Left ventricle myocardium inferior (tissue), 1 donor: ENCODE results near the gene PPP1R14C. TPM values are rescaled to one million over a fixed set of nuclear protein-coding genes. Genes with fewer than 3 reads are reported as not detected.

Experiments
- DNase-seq: peaks from one replicate; pipeline ENCODE4 v3.0.0-alpha.2; 2020
- H3K27ac ChIP-seq: fragments of 200-600 bp; replicated peaks from 2 replicates; pipeline ENCODE4 v1.8.0; 2021
- H3K27me3 ChIP-seq: fragments of 200-600 bp; 2 replicates; pipeline ENCODE4 v1.8.0; 2021; ENCODE audit warnings: low read depth
- H3K36me3 ChIP-seq: fragments of 200-600 bp; 2 replicates; pipeline ENCODE4 v1.8.0; 2021
- H3K4me1 ChIP-seq: fragments of 200-600 bp; 2 replicates; pipeline ENCODE4 v1.8.0; 2021
- H3K4me3 ChIP-seq: fragments of 200-600 bp; 2 replicates; pipeline ENCODE4 v1.8.0; 2021; ENCODE audit warnings: mild to moderate bottlenecking, moderate library complexity
- H3K9me3 ChIP-seq: fragments of 200-600 bp; replicated peaks from 2 replicates; pipeline ENCODE4 v1.8.0; 2021
- intact Hi-C: fragments of 100-400 bp; cut with micrococcal nuclease; formaldehyde crosslinking; loops from one replicate; pipeline ENCODE4 v1.11.0; 2022
- long read RNA-seq: library from polyadenylated mRNA; unstranded; transcript quantifications from one replicate; pipeline ENCODE4 v2.0.0, GENCODE V29; 2021
- total RNA-seq: library from RNA; stranded (reverse); fragmentation: NEBNext Ultra II Directional; extraction: Animal tissue kit (Norgen Biotek cat#: 25700); gene quantifications from one replicate; pipeline ENCODE4 v1.2.1, GENCODE V29; 2021
- TF ChIP-seq, protein P1 (sequence below): fragments of 200-600 bp; IDR thresholded peaks from 2 replicates; pipeline ENCODE4 v1.8.0; 2021; ENCODE audit warnings: antibody characterized with exemption, mild to moderate bottlenecking, borderline replicate concordance
- donor health status: DM: no; HTN: yes; CAD: no; lungs with severe emphysema.

The PPP1R14C gene, protein sequence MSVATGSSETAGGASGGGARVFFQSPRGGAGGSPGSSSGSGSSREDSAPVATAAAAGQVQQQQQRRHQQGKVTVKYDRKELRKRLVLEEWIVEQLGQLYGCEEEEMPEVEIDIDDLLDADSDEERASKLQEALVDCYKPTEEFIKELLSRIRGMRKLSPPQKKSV
- total RNA-seq, result 116 TPM
- long read RNA-seq, transcript PPP1R14C-201 (4 exons, 2,152 nt), result major isoform, 266 of 280 reads
- long read RNA-seq, partial matches to known transcripts, result 0 of 280 reads
- long read RNA-seq, other reads (novel, unspliced or antisense), result 14 of 280 reads

DNA sequence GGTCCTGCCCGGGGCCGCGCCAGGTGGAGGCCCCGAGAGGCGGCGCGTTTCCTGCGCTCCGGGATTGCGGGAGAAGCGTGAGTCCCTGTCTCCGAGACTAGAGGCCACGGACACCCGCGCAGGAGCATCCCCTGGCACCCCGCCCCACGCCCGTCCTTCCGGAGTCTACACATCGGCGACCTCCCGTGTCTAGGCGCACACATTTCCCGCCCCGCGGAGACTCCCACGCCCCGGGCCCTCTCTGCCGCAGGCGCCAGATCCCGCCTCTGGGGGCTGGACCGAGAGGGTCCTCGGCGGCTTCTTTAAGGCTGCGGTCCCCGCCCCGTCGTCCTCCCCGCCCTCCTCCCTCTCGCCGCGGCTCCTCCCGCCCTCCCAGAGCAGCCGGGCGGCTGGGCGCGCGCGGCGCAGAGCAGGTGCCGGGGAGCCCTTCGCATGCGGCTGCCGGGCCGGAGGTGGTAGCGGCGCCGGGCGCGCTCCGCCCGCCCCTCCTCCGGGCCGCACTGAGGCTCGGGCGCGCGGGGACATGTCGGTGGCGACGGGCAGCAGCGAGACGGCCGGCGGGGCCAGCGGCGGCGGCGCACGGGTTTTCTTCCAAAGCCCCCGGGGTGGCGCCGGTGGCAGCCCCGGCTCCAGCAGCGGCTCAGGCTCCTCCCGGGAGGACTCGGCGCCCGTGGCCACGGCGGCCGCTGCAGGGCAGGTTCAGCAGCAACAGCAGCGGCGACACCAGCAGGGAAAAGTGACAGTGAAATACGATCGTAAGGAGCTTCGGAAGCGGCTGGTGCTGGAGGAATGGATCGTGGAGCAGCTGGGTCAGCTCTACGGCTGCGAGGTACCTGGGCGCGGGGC is at the start of gene PPP1R14C:
PPP1R14C (plus strand) TSS at position 375 of the 846 bp plus-strand sequence; CDS start at position 524, 149 bp downstream.
- intact Hi-C loops, result no loop called here
- no peaks in the 10 kb centered on the region for H3K9me3 ChIP-seq
- H3K27ac ChIP-seq, result peak within 1 kb of the TSS; percentile 80
- H3K4me3 ChIP-seq, result peak within 1 kb of the TSS; percentile 73
- TF ChIP-seq, protein P1, sequence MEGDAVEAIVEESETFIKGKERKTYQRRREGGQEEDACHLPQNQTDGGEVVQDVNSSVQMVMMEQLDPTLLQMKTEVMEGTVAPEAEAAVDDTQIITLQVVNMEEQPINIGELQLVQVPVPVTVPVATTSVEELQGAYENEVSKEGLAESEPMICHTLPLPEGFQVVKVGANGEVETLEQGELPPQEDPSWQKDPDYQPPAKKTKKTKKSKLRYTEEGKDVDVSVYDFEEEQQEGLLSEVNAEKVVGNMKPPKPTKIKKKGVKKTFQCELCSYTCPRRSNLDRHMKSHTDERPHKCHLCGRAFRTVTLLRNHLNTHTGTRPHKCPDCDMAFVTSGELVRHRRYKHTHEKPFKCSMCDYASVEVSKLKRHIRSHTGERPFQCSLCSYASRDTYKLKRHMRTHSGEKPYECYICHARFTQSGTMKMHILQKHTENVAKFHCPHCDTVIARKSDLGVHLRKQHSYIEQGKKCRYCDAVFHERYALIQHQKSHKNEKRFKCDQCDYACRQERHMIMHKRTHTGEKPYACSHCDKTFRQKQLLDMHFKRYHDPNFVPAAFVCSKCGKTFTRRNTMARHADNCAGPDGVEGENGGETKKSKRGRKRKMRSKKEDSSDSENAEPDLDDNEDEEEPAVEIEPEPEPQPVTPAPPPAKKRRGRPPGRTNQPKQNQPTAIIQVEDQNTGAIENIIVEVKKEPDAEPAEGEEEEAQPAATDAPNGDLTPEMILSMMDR, result no peak
- H3K36me3 ChIP-seq, result no peaks in the 10 kb centered on the region
- DNase-seq, result peak; percentile 40
- H3K27me3 ChIP-seq, result peaks cover 81% of the 10 kb centered on the region
- H3K4me1 ChIP-seq, result peaks cover 42% of the 10 kb centered on the region

DNA sequence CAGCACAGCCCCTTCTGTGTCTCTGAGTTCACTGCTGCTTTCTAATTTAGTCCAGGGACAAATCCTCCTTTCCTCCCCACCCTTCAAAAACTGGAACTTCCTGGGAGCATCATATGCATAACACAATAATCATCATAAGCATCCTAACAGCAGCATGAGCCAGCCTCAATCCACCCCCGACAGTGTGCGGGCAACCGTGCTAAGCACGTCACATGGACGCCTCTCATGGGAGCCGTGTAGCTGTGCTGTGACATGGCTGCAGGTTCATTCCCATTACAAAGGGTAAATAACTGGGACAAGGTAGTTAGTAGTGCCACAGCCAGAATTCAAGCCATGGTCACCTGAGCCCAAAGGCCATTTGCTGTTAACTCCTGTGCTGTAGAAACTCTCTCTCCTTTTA is 49.4 kb upstream of the PPP1R14C start:
- no peak overlapping the region for H3K27ac ChIP-seq

DNA sequence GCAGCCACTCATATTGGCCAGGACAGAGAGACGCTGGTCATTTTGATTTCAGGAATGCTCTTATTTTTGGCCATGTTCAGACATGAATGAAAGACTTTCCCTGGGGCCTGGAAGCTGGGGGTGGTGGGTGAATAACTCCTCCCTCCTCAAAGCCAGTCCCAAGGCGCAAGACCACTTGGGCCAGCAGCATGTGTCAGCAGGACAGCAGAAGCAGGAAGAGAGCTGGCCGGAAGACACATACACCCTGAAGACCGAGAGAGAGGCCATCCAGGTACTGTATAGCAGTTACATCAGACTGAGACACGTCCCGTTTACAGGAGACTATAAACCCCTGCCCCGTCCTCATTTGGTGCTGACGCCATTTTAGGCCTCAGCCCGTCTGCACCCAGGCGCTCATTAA is 44.7 kb upstream of the PPP1R14C start:
- intact Hi-C loops, result no loop called here
- Histone ChIP-seq H3K4me3 (no peak overlapping the region), H3K27me3 (peaks cover 38% of the 10 kb centered on the region), H3K36me3 (no peaks in the 10 kb centered on the region), H3K4me1 (no peaks in the 10 kb centered on the region), H3K27ac (no peak overlapping the region), H3K9me3 (no peaks in the 10 kb centered on the region)
- TF ChIP-seq, protein P1, result no peak
- no peak for DNase-seq

More for the DNA sequence above, 49.4 kb upstream of the PPP1R14C start:
- DNase-seq, result no peak
- no peaks in the 10 kb centered on the region for H3K9me3 ChIP-seq
- H3K4me3 ChIP-seq, result no peak overlapping the region
- TF ChIP-seq, protein P1, result no peak
- intact Hi-C loops, result no loop called here
- no peaks in the 10 kb centered on the region for H3K4me1 ChIP-seq
- H3K36me3 ChIP-seq, result no peaks in the 10 kb centered on the region
- peaks cover 47% of the 10 kb centered on the region for H3K27me3 ChIP-seq

DNA sequence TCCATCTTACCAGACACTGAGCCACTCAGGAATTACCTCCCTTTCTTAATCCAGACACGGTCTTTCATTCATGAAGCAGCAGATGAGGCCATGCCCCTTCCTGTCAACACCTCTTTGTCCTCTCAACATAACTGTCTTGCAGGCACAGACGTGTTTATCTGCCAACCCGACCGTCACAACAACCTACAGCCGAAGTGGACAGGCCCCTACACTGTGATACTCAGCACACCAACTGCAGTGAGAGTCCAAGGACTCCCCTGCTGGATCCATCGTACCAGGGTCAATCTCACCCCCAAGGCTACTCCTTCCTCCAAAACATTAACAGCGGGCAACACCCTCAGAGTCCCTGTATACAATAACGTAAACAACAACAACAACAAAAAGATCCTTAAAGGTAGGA is 43.3 kb upstream of the PPP1R14C start:
- Histone ChIP-seq H3K36me3 (no peaks in the 10 kb centered on the region), H3K4me3 (no peak overlapping the region), H3K9me3 (no peaks in the 10 kb centered on the region), H3K27me3 (peaks cover 38% of the 10 kb centered on the region), H3K27ac (no peak overlapping the region), H3K4me1 (no peaks in the 10 kb centered on the region)
- intact Hi-C loops, result no loop called here
- TF ChIP-seq, protein P1, result no peak
- DNase-seq, result no peak

DNA sequence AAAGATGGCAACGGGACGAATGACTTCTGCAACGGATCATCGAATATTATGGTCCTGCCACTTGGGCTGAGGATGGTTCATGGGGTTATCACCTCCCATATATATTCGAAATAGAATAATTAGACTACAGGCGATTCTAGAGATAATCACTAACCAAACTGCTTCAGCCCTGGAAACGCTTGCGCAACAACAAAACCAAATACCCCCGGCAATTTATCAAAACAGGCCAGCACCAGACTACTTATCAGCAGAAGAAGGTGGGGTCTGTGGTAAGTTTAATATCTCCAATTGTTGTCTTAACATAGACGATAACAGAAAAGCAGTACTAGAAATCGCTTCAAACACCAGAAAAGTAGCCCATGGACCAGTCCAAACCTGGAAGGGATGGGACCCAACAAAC is 42.9 kb upstream of the PPP1R14C start:
- no peak overlapping the region for H3K4me3 ChIP-seq
- TF ChIP-seq, protein P1, result no peak
- no peak for DNase-seq
- no peaks in the 10 kb centered on the region for H3K4me1 ChIP-seq
- no peak overlapping the region for H3K27ac ChIP-seq
- peaks cover 38% of the 10 kb centered on the region for H3K27me3 ChIP-seq
- intact Hi-C loops, result no loop called here
- no peaks in the 10 kb centered on the region for H3K9me3 ChIP-seq
- H3K36me3 ChIP-seq, result no peaks in the 10 kb centered on the region
